GM19438 (cell line): Measurements from ENCODE around the gene CDK5.

ENCODE experiments used
- ATAC-seq: cut with Tn5 transposase; IDR thresholded peaks from one replicate; pipeline ENCODE4 v1.9.1; 2021; ENCODE audit warnings: low read depth; ENCODE audit not compliant: unreplicated experiment

Gene CDK5

DNA sequence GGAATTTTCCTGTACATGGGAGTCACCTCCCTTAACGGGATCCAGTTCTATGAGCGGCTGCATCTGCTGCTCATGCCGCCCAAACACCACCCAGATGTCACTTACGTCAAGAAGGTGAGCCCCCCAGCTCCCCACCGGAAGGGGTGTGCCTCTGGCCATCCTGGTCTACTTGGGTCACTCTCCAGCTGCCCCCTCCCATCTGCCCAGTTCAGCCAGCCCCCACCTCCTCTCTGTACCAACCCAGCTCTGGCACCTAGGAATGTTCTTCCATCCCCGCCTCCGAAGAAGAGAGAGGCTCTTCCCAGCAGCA lies 17.9 kb upstream of the CDK5 start:
- ATAC-seq = no peak

DNA sequence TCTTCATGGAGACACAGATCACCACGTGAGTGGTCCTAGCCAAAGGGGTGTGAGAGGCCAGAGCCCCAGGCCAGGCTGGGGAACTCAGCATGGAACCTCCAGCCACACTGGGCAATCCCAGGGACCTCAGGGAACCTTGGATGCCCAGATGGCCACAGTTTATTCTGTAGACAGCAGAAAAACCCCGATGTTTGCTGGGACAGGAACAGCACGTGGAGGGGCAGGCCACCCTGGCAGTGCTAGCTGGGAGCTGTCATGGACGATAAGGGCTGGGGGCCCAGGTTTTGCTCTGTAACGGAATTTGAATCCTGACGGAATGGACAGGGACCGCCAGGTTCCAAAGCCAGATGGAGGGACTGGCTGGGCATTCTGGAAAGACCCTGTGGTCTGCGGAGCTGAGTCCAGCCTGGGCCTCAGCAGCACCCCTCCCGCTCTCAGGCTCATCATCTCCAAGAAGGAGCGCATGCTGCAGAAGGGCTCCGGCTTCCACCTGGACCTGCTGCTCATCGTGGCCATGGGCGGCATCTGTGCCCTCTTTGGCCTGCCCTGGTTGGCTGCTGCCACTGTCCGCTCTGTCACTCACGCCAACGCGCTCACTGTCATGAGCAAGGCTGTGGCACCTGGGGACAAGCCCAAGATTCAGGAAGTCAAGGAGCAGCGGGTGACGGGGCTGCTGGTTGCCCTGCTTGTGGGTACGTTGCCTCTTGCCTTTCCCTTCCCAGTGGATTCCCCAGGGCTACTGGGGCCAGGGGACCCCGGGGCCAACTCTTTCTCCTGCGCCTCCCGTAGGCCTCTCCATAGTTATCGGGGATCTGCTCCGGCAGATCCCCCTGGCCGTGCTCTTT lies 17.3 kb upstream of the CDK5 start:
- ATAC-seq = no peak

DNA sequence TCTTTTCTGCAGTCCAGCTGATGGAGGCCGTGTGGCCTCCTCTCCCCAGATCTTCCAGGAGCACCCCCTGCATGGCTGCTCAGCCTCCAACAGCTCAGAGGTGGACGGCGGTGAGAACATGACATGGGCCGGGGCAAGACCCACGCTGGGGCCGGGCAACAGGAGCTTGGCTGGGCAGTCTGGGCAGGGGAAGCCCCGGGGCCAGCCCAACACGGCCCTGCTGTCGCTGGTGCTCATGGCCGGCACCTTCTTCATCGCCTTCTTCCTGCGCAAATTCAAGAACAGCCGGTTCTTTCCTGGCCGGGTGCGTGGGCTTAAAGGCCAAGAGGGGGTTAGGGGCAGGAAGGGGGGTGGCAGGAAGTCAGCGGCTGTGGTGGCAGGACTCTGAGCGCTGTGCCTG lies 16.3 kb upstream of the CDK5 start:
- no peak for ATAC-seq

DNA sequence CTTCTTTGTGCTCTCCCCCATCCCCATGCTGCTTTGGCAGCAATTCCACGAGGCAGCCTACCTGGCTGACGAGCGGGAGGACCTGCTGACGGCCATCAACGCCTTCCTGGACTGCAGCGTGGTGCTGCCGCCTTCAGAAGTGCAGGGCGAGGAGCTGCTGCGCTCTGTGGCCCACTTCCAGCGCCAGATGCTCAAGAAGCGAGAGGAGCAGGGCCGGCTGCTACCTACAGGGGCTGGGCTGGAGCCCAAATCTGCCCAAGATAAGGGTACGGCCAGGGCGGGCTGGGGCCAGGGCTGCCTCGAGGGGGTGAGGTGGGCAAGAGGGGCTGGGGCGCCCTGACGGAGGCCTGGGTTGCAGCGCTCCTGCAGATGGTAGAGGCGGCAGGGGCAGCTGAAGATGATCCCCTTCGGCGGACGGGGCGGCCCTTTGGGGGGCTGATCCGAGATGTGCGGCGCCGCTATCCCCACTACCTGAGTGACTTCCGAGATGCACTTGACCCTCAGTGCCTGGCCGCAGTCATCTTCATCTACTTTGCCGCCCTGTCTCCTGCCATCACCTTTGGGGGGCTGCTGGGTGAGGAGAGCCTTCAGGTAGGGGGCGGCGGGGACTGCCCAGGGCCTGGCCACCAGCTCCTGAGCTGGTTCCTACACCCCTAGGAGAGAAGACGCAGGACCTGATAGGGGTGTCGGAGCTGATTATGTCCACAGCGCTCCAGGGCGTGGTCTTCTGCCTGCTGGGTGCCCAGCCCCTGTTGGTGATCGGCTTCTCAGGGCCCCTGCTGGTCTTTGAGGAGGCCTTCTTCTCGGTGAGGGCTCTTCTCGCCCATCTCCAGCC lies 13.6 kb upstream of the CDK5 start:
- no peak for ATAC-seq

DNA sequence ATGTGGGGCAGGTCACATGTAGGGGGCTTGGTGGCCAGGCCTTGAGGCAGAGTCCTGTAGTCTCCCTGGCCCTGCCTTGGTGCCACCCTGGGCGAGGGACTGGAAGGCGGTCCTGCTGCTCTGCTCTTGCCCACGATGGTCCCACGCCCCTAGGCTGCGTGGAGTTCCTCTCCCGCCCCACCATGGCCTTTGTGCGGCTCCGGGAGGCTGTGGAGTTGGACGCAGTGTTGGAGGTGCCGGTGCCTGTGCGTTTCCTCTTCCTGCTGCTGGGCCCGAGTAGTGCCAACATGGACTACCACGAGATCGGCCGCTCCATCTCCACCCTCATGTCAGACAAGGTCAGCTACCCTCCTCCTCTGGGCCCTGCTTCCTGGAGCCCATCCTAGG lies 12.9 kb upstream of the CDK5 start:
- no peak for ATAC-seq

DNA sequence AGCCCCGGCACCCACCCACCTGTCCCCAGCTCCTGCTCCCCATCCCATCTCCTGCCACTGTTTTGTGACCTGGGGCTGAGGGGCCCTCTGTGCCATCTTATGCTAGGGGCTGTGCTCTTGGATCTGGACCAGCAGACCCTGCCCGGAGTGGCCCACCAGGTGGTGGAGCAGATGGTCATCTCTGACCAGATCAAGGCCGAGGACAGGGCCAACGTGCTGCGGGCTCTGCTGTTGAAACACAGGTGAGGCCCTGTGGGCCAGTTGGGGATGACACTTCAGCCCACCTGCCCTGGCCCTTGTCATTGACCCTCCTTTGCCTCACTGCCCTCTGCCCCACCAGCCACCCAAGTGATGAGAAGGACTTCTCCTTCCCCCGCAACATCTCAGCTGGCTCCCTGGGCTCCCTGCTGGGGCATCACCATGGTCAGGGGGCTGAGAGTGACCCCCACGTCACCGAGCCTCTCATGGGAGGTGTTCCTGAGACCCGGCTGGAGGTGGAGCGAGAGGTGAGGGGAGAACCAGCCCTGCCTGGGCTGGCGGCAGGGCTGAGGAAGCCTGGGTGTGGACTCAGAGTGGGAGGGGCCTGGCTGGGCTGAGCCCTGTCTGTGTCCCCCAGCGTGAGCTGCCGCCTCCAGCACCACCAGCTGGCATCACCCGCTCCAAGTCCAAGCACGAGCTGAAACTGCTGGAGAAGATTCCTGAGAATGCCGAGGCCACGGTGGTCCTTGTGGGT lies 12.3 kb upstream of the CDK5 start:
- no peak for ATAC-seq

DNA sequence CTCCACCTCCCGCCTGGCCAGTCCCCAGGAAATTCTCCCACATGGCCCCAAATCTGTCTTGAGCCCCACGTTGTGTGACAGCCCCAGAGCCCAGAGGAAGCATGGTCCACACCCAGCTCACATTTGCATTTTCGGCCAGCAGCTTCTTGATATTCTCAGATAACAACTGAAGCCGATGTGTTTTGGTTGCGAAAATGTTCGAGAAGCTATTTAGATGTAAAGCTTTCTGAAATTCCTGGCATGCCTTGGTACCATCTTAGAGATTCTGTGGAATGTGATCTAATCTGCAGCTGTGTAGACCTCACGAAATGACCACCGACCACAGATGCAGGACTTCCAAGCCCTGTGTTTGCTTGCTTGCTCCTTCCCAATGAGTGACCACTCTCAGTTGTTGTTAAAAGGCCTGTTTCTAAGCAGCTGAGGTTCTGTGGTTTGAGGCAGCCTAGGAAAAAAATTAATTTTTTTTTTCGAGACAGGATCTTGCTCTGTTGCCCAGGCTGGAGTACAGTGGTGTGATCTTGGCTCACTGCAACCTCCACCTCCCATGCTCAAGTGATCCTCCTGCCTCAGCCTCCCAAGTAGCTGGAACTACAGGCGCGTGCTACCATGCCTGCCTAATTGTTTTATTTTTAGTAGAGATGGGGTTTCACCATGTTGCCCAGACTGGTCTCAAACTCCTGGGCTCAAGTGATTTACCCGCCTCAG lies 10.5 kb upstream of the CDK5 start:
- ATAC-seq = no peak

DNA sequence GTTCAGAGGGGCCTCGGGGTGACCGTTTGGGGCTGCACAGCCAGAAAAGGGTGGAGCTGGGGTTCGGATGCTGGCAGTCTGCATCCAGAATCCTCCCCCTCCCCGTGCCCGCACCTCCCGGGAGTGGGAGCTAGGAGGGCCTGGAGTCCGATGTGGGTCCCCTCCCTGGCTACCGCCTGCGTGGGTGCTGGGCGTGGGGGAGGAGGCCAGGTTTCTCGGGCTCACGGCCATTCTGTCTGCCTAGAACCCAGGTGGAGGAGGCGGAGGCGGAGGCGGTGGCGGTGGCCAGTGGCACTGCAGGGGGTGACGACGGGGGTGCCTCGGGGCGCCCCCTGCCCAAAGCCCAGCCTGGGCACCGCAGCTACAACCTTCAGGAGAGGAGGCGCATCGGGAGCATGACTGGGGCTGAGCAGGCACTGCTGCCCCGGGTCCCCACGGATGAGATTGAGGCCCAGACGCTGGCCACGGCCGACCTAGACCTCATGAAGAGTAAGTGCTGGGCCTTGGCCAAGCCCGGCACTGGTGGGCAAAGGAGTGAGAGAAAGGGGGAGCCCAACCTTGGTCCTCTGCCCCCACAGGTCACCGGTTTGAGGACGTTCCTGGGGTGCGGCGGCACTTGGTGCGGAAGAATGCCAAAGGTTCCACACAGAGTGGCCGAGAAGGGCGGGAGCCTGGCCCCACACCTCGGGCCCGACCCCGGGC lies 8.7 kb upstream of the CDK5 start:
- ATAC-seq = no peak

DNA sequence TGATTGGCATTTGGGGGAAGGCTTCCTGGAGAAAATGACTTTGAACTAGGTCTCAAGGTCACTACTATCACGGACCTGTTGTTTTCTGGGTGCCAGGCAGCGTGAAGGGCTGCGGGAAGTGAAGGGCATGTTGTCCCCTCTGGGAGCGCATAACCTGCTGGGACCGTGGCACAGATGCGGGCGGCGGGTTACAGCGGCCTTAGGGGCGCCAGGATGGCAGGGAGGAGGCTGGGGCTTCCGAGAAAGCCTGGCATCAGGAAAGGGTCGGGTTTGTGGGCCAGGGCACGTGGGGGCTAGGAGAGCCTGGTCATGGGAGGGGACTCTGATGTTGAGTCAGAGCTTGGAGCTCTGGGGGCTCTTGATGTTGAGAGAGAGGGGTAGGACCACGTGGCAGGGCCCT lies 7.8 kb upstream of the CDK5 start:
- no peak for ATAC-seq

DNA sequence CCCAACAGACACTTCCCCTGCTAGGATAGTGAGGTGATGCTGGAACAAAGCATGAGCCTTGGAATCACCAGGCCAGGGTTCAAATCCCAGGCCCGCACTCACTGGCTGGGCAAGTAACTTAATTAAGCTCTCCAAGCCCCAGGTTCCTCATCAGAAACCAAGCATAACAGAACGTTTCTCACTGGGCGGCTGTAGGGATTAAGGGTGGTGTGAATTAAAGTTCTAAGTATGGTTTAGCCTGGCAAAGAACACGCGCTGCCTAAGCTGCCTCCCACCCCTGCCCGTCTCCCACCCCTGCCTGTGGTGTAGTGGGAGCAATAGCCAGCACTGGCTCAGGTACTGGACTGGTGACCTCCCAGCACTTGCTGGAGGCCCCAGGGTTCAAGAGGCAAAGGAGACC lies 7.3 kb upstream of the CDK5 start:
- no peak for ATAC-seq

DNA sequence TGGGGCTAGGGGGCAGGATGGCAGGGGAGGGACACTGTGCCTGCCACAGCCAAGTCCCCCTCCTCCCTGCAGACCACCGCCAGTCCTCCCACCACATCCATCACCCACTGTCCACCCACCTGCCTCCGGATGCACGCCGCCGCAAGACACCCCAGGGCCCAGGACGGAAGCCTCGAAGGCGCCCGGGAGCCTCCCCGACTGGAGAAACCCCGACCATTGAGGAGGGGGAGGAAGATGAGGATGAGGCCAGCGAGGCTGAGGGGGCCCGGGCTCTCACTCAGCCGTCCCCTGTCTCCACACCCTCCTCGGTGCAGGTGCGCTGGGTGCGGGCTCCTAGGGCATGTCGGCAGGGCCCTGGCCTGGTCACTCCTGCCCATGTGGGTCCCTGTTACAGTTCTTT lies 6.8 kb upstream of the CDK5 start:
- ATAC-seq = no peak

DNA sequence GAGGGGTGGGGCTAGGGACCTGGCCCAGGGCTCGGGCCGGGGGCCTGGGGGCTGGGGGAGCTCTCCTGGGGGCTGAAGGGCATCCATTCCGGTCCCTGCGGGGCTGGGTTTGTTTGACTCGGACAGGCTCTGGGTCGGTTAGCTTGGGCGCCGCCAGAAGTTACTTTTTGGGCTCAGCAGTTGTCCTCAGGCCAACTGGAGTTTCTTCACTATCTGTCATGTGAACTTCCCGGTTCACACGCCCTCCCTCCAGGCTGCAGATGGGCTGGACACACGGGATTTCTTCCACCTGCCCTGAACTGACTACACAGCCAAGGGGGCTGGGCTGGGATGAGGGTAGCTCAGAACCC lies 5.5 kb upstream of the CDK5 start:
- no peak for ATAC-seq

DNA sequence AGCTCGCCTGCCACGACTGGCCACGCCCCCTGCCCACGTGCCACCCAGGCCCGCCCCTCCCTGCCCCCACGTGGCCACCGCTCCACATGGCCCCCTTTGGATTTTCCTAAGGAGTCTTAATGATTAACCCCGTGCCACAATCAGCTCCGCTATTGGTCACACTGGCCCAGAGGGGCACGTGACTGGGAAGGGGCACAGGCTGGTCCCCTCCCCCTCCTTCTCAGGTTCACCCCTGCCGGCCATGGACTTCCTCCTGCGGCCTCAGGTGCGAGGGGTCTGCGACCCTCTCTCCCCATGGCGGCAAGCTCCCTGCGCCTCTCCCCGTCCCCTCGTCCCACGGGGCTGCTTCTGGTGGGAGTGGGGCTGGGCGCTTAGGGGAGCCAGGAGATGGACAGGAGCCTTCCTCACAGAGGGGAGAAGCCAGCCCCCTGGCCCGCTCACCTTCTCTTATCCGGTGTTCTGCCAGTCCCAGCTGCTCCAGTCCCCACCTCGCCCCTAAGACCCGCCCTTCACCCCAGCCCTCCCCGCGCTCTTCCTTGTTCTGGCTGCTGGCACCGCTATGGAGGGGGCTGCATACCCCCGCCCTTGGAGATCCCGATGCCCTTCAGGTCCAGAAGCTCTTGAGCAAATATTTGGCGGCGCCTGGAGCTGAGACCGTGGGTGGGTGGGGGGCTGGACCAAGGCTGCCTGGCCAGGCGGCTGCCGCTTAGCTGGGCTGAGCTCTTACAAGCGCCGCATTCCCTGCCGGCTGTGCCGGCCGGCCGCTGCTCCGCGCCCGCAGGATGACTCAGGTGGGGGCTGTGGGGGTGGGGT lies 4.9 kb upstream of the CDK5 start:
- ATAC-seq = no peak

DNA sequence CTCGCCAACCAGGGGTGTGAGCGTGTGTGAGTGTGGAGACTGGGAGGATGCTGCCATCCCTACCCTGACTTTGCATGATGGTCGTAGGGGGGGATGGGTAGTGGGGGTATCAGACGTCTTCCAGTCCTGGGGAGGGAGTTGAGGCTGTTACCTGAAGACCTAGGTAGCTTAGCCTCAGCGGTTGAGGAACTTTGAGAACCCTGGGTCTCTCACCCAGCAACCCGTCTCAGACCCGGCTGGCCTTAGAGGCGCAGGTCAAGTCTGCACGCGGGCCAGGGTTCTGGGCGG lies 4.4 kb upstream of the CDK5 start:
- ATAC-seq = no peak

DNA sequence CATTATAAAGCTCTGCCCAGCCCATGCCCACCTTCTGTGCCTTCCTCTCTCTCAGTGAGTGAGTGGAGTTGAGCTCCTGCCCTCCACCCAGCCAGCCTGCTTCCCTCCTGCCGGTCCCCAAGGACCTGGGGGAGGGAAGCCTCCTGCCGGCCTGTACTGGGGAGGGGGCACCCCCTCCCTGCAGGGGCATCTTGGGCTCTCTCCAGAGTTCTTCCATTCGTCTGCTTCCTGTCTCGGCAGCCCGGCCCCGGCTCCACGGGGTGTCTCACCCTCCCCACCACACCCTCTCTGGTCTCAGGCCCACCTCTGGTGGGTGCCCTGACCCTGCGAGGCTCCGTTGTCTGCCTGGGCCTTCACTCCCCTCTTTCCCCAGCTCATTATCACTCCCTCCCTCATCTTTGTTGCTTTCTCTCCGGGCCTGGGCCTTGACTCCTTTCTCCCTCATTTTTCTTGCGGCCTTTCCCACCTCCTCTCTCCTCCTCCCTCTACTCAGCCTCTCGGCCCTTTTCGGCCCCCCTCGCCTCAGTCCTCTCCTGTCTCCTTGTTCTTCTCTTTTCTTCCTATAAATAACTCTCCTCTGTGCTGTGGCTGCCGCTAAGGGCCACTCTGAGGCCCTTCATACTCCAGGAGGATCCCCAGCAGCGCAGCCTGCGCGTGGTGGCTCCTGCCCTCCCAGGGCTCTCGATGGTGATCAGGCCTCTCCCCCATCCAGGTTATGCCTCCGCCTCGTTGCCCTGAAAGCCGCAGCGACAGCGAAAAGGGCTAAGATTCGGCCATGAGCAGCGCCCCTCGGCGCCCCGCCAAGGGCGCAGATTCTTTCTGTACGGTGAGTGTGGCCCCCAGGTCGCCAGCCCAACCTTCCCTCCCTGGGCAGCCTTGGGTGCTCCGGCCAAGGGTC lies 3.8 kb upstream of the CDK5 start:
- ATAC-seq = no peak

DNA sequence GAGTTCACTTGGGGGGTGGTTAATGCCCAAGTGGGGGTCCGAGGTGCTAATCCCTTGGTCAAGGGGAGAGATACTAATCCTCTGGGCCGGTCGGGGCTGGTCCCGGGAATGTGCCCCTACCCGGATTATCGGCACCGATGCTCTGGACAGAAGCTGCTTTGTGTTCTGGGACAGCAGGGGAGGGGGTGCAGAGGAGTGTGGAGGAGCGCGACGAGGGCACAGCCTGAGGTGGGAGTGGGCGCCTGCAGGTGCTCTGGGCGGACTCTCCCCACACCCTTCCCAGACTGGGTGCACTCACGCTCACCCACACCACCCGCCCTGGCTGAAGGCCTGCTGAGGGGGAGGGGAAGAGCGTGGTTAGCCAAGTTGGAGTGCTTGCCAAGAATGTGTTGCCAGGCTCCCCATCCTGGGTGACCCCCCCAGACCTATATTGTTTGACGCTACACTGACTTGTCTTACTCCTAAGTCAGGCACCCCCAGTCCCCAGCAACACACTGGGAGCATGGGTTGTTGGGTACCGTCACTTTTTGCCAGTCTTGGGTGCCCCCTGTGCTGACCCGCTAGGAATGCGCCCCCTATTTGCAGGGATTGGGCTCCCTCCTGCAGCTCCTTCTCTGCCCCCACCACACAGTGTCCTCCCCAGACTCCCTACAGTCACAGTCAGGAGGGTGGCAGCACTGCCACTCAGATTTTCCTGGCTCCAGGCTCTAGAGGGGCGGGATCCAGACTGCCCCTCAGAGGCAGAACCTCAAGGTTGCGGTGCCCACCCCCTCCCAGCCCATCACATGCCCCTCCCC lies 2.9 kb upstream of the CDK5 start:
- no peak for ATAC-seq

DNA sequence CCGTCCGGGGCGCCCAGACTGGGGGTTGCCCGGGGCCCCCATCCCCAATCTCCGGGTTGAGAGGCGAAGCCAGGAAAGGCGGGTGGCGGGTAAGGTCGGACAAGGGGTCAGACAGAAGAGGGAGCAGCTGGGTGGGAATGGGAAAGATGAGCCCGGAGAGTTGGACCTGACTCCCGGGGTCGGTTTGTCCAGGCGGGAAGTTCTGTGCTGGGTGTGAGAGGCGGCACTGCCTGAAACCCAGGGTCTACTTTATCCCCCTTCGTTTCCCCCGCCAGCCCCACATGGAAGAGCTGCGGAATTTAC lies 2.4 kb upstream of the CDK5 start:
- no peak for ATAC-seq
